CD14-positive monocyte (primary cell): Measurements from ENCODE around the gene STIM1. TPM values are rescaled to one million over a fixed set of nuclear protein-coding genes. Genes with fewer than 3 reads are reported as not detected.

Source experiments
- DNase-seq, 3 donors: peaks; one replicate each; pipeline ENCODE4 v3.0.0-alpha.2; 2011 to 2022
- H2AFZ ChIP-seq: 2 replicates; pipeline ENCODE4 v1.6.0; 2012; ENCODE audit warnings: mild to moderate bottlenecking, low read depth, low read length, inconsistent platforms; ENCODE audit not compliant: insufficient read depth, poor library complexity, severe bottlenecking
- H3K27ac ChIP-seq, 2 donors: 1 replicate in 1 of 2; 2 replicates in 1 of 2; pipeline ENCODE4 v1.5.1; 2012 to 2013; ENCODE audit warnings: low read length in 2 of 2, control low read depth in 1 of 2, inconsistent platforms in 1 of 2, low read depth in 1 of 2, mild to moderate bottlenecking in 1 of 2
- H3K27me3 ChIP-seq, 2 donors: one replicate each; pipeline versions ENCODE4 v1.6.0 to v1.6.1; 2011 to 2013; ENCODE audit warnings: low read length in 2 of 2; ENCODE audit not compliant: control insufficient read depth in 2 of 2, insufficient read depth in 2 of 2
- H3K36me3 ChIP-seq, 2 donors: replicated peaks in 1 of 2; 1 replicate in 1 of 2; 2 replicates in 1 of 2; pipeline versions ENCODE4 v1.5.1 to v1.6.1; 2012 to 2013; ENCODE audit warnings: low read length in 2 of 2, control low read depth in 1 of 2, inconsistent platforms in 1 of 2, mild to moderate bottlenecking in 1 of 2; ENCODE audit not compliant: insufficient read depth in 2 of 2, control insufficient read depth in 1 of 2
- H3K4me1 ChIP-seq, 2 donors: 1 replicate in 1 of 2; 2 replicates in 1 of 2; pipeline versions ENCODE4 v1.5.1 to v1.6.1; 2012 to 2013; ENCODE audit warnings: low read length in 2 of 2, control low read depth in 1 of 2, inconsistent platforms in 1 of 2, mild to moderate bottlenecking in 1 of 2, moderate library complexity in 1 of 2; ENCODE audit not compliant: insufficient read depth in 2 of 2, control insufficient read depth in 1 of 2
- H3K4me2 ChIP-seq: replicated peaks from 2 replicates; pipeline ENCODE3; 2012; ENCODE audit warnings: low read length, moderate library complexity, mild to moderate bottlenecking; ENCODE audit not compliant: poor library complexity, severe bottlenecking; ENCODE audit errors: extremely low read depth
- H3K4me3 ChIP-seq, 3 experiments: fragments of 200-600 bp in 1 of 3; sonication (generic) in 1 of 3; replicated peaks in 1 of 3; 1 replicate in 2 of 3; 2 replicates in 1 of 3; pipeline ENCODE4 v1.5.1; 2011 to 2013; ENCODE audit warnings: low read length in 3 of 3, mild to moderate bottlenecking in 3 of 3, control low read depth in 2 of 3, low read depth in 2 of 3, inconsistent platforms in 1 of 3, moderate library complexity in 1 of 3
- H3K79me2 ChIP-seq: 2 replicates; pipeline ENCODE4 v1.6.0; 2012; ENCODE audit warnings: mild to moderate bottlenecking, control low read depth, inconsistent platforms, low read length, moderate library complexity; ENCODE audit not compliant: insufficient read depth
- H3K9ac ChIP-seq: 2 replicates; pipeline ENCODE4 v1.6.0; 2017; ENCODE audit warnings: low read length, mild to moderate bottlenecking; ENCODE audit not compliant: insufficient read depth, poor library complexity, severe bottlenecking
- H3K9me3 ChIP-seq, 2 donors: replicated peaks in 1 of 2; 1 replicate in 1 of 2; 2 replicates in 1 of 2; pipeline versions ENCODE4 v1.5.1 to v1.6.1; 2012 to 2013; ENCODE audit warnings: low read length in 2 of 2, control low read depth in 1 of 2; ENCODE audit not compliant: control insufficient read depth in 1 of 2, insufficient read depth in 1 of 2
- H4K20me1 ChIP-seq: 2 replicates; pipeline ENCODE4 v1.6.0; 2012; ENCODE audit warnings: mild to moderate bottlenecking, low read length, control low read depth, moderate library complexity; ENCODE audit not compliant: insufficient read depth
- H3K27ac Mint-ChIP-seq, 7 donors: one replicate each; pipeline ENCODE4 v1.8.0; 2020; ENCODE audit warnings: mild to moderate bottlenecking in 7 of 7, mixed read lengths in 7 of 7, moderate library complexity in 6 of 7, inconsistent platforms in 2 of 7
- H3K27me3 Mint-ChIP-seq, 3 donors: one replicate each; pipeline ENCODE4 v1.8.0; 2021 to 2022; ENCODE audit warnings: low read depth in 3 of 3, mild to moderate bottlenecking in 3 of 3, mixed read lengths in 3 of 3, moderate library complexity in 3 of 3, inconsistent platforms in 1 of 3
- H3K36me3 Mint-ChIP-seq, 2 donors: one replicate each; pipeline ENCODE4 v1.8.0; 2020; ENCODE audit warnings: mixed read lengths in 2 of 2, inconsistent platforms in 1 of 2, mild to moderate bottlenecking in 1 of 2
- H3K4me1 Mint-ChIP-seq: one replicate; pipeline ENCODE4 v1.8.0; 2020; ENCODE audit warnings: mild to moderate bottlenecking, mixed read lengths
- H3K4me3 Mint-ChIP-seq, 2 donors: one replicate each; pipeline ENCODE4 v1.8.0; 2020; ENCODE audit warnings: mild to moderate bottlenecking in 2 of 2, mixed read lengths in 2 of 2, moderate library complexity in 1 of 2
- H3K9me3 Mint-ChIP-seq, 7 donors: one replicate each; pipeline ENCODE4 v1.8.0; 2020 to 2022; ENCODE audit warnings: mixed read lengths in 7 of 7, mild to moderate bottlenecking in 6 of 7, moderate library complexity in 6 of 7, inconsistent platforms in 2 of 7
- CTCF ChIP-seq: fragments of 200-600 bp; IDR thresholded peaks from one replicate; pipeline ENCODE4 v1.8.0; 2022; ENCODE audit warnings: antibody characterized with exemption, mild to moderate bottlenecking
- WGBS: methylation state at CpG from one replicate; pipeline ENCODE4 v1.1.5; 2013; ENCODE audit warnings: missing lambda C conversion rate; ENCODE audit not compliant: insufficient coverage; 5-methylcytosine and 5-hydroxymethylcytosine counted together
- intact Hi-C, 2 donors: fragments of 100-400 bp; cut with micrococcal nuclease; formaldehyde crosslinking; loops; one replicate each; pipeline versions ENCODE4 v1.15.0 to v1.15.1; 2023
- polyA plus RNA-seq, 3 donors: library from polyadenylated mRNA; depleted of rRNA in 1 of 3; unstranded in 2 of 3; stranded (reverse) in 1 of 3; fragments of 300-500 nt in 2 of 3; fragments of >200 nt in 1 of 3; fragmentation: Illumina TruSeq in 2 of 3; gene quantifications; 1 replicate in 2 of 3; 2 replicates in 1 of 3; pipeline ENCODE4 v1.2.3, GENCODE V29; 2012 to 2021

Gene STIM1
- polyA plus RNA-seq, 3 donors, result 14.0 to 68.6 (median 21.0) TPM

GRCh38 chr11:3855808-3856491 is 486 bp downstream of the STIM1 start:
- Histone ChIP-seq H3K4me1 (peaks cover 59 to 69% of the 10 kb centered on the region in 2 donors), H3K27me3 (no peaks in the 10 kb centered on the region), H3K9ac (peak overlapping the region; percentile 84), H2AFZ (peak overlapping the region; percentile 88), H4K20me1 (peaks cover 53% of the 10 kb centered on the region), H3K79me2 (peaks cover 54% of the 10 kb centered on the region), H3K27ac (peak overlapping the region; percentile 94), H3K36me3 (no peaks in the 10 kb centered on the region), H3K9me3 (no peaks in the 10 kb centered on the region), H3K4me3 (peak overlapping the region; percentile 65 to 94 (median 87)), H3K4me2 (peak overlapping the region; percentile 97)
- peak overlapping the region; percentile 96 to 97 for H3K4me3 Mint-ChIP-seq
- no peak for TF ChIP-seq CTCF
- intact Hi-C loops, result loop anchor here (2.0 to 5.0 kb wide), 4 partner anchors 17 to 106 kb away; no protein-coding TSS in a partner anchor
- H3K9me3 Mint-ChIP-seq, result no peaks in the 10 kb centered on the region
- peak overlapping the region; percentile 94 to 98 (median 96) for H3K27ac Mint-ChIP-seq
- H3K36me3 Mint-ChIP-seq, result peaks cover 8 to 9% of the 10 kb centered on the region in 2 donors
- H3K27me3 Mint-ChIP-seq, result peaks cover 0 to 2% (median 0%) of the 10 kb centered on the region in 3 donors
- peaks cover 64% of the 10 kb centered on the region for H3K4me1 Mint-ChIP-seq
- under 1% methylated on average over 36 of the region's 40 CpGs for WGBS
- peak; percentile 45 to 63 (median 54) for DNase-seq

- Histone ChIP-seq H2AFZ (no peak overlapping the region), H3K4me1 (peaks cover 60 to 79% of the 10 kb centered on the region in 2 donors), H3K27me3 (no peaks in the 10 kb centered on the region), H3K27ac (peak overlapping the region; percentile 94), H4K20me1 (peaks cover 63% of the 10 kb centered on the region), H3K4me2 (peak overlapping the region; percentile 97), H3K9me3 (no peaks in the 10 kb centered on the region), H3K36me3 (no peaks in the 10 kb centered on the region), H3K79me2 (peaks cover 65% of the 10 kb centered on the region), H3K4me3 (peak overlapping the region; percentile 65 to 94 (median 87)), H3K9ac (peak overlapping the region; percentile 84)
- intact Hi-C loops, result loop anchor here (5.0 kb wide), 3 partner anchors 35 to 105 kb away; no protein-coding TSS in a partner anchor
- Mint-ChIP-seq H3K27ac (peak overlapping the region in 5 of 7 donors; percentile 94 to 98 (median 96)), H3K27me3 (peaks cover 0 to 2% (median 0%) of the 10 kb centered on the region in 3 donors), H3K9me3 (no peaks in the 10 kb centered on the region), H3K36me3 (peaks cover 8 to 10% of the 10 kb centered on the region in 2 donors), H3K4me3 (peak overlapping the region; percentile 96 to 97), H3K4me1 (peaks cover 73% of the 10 kb centered on the region)
- TF ChIP-seq CTCF, result no peak
- DNase-seq, result no peak
- no CpG with 5 or more reads among the region's 5 CpGs for WGBS
Measured at GRCh38 chr11:3856856-3857553, 1.5 kb downstream of the STIM1 start.
